ENCODE measurements around the gene FHAD1.

DNA sequence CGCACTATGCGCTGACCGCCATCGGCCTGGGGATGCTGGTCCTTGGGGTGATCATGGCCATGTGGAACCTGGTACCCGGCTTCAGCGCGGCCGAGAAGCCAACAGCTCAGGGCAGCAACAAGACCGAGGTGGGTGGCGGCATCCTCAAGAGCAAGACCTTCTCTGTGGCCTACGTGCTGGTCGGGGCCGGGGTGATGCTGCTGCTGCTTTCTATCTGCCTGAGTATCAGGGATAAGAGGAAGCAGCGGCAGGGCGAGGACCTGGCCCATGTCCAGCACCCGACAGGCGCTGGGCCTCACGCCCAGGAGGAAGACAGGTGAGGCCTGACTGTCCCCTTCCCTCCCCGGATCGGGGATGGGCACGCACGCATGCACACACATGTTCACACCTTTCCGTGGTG lies 31.9 kb upstream of the FHAD1 start:
- no peak for TF ChIP-seq POLR2AphosphoS5 (IDR thresholded peaks at IDR 0.05; ENCODE audit: low read depth, low read length)
- no peak for TF ChIP-seq TAF1 (IDR thresholded peaks at IDR 0.05; ENCODE audit: borderline replicate concordance, insufficient read depth, low read length)
